GM18861 (cell line): ENCODE measurements around the gene UBQLN4.

Experiments used
- ATAC-seq: cut with Tn5 transposase; IDR thresholded peaks from one replicate; pipeline ENCODE4 v1.9.1; 2021; ENCODE audit not compliant: unreplicated experiment

UBQLN4 gene

GRCh38 chr1:156053768-156054499 lies at the start of gene UBQLN4:
Gene UBQLN4, minus strand, starts transcription at chr1:156053798. Its CDS starts 97 bp downstream, at chr1:156053701.
- peak; percentile 37 for ATAC-seq

- no peak for ATAC-seq
These were observed 49.3 kb upstream of the UBQLN4 start for GRCh38 chr1:156102633-156103511.

- no peak for ATAC-seq
These were observed 48.3 kb upstream of the UBQLN4 start for GRCh38 chr1:156101880-156102279.

- no peak for ATAC-seq
These were observed 46.8 kb upstream of the UBQLN4 start for GRCh38 chr1:156100205-156100995.

GRCh38 chr1:156099282-156099681 lies 45.7 kb upstream of the UBQLN4 start:
- no peak for ATAC-seq

GRCh38 chr1:156098784-156099183 lies 45.2 kb upstream of the UBQLN4 start:
- no peak for ATAC-seq

- ATAC-seq, result peak; percentile 3
These were observed 44.0 kb upstream of the UBQLN4 start for GRCh38 chr1:156097499-156098178.

- peak; percentile 43 for ATAC-seq
These were observed 43.2 kb upstream of the UBQLN4 start for GRCh38 chr1:156096640-156097391.

- no peak for ATAC-seq
These were observed 42.4 kb upstream of the UBQLN4 start for GRCh38 chr1:156095906-156096508.

- ATAC-seq, result no peak
These were observed 38.0 kb upstream of the UBQLN4 start for GRCh38 chr1:156091610-156092009.

GRCh38 chr1:156090840-156091188 lies 37.2 kb upstream of the UBQLN4 start:
- ATAC-seq, result peak; percentile 70

GRCh38 chr1:156090138-156090839 lies 36.7 kb upstream of the UBQLN4 start:
- ATAC-seq, result peak; percentile 20

GRCh38 chr1:156089704-156090103 lies 36.1 kb upstream of the UBQLN4 start:
- no peak for ATAC-seq

- ATAC-seq, result no peak
These were observed 32.7 kb upstream of the UBQLN4 start for GRCh38 chr1:156086256-156086662.

GRCh38 chr1:156083800-156084790 lies 30.5 kb upstream of the UBQLN4 start:
- ATAC-seq, result no peak

- ATAC-seq, result no peak
These were observed 28.9 kb upstream of the UBQLN4 start, which contains the start of gene MEX3A for GRCh38 chr1:156082309-156083091. Gene MEX3A, minus strand, starts transcription at chr1:156082465. Its CDS starts 467 bp downstream, at chr1:156081998.

- no peak for ATAC-seq
These were observed 28.3 kb upstream of the UBQLN4 start for GRCh38 chr1:156081917-156082308.
